ENCODE data around the gene TDRD5.

TDRD5 gene

GRCh38 chr1:179729881-179730280, 138.2 kb downstream of the TDRD5 start:
- no peak for DNase-seq (ENCODE audit: extremely low read depth in 1 of 2, low read depth in 1 of 2)

- no peak for DNase-seq (ENCODE audit: extremely low read depth in 1 of 2, low read depth in 1 of 2)
These were observed 140.0 kb downstream of the TDRD5 start for GRCh38 chr1:179731643-179732042.

Measured in activated CD8-positive, alpha-beta memory T cell treated with anti-CD3 and anti-CD28 coated beads for 1 hour (primary cell).